Measurements from ENCODE around the gene KNCN.
A peak's percentile ranks its signal among the peaks of the same experiment; 100 is the strongest.

KNCN gene

GRCh38 chr1:46551597-46552095 is at the start of gene KNCN:
KNCN (minus strand) TSS chr1:46551647; CDS start chr1:46551215, 432 bp downstream.
- DNase-seq (ENCODE audit: low read depth): no peak

GRCh38 chr1:46599059-46599970 is 47.9 kb upstream of the KNCN start:
- DNase-seq (ENCODE audit: low read depth): no peak

DNA sequence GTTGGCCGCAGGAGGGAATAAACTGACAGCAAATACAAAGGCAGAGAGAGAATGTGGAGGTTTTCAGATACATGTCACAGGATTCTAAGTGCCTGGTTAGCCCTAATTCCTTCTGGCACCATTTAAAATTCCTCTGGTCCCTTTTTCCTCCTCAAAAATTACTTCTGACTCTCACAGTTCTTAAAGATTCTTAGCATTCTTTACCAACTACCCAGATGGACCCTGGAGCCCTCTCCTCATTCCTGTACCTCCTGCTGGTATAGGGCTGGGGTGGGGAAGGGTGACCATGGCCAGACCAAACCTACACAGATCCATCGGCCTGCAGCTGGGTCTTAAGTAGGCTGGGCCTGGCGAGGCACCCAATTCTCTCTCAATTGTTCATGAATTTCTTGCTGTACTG is 45.4 kb upstream of the KNCN start:
- DNase-seq (ENCODE audit: low read depth): no peak

- no peak for DNase-seq (ENCODE audit: low read depth)
Measured at GRCh38 chr1:46596036-46596435, 44.6 kb upstream of the KNCN start.

GRCh38 chr1:46595127-46595526 is 43.7 kb upstream of the KNCN start:
- DNase-seq (ENCODE audit: low read depth): peak; percentile 81

- DNase-seq (ENCODE audit: low read depth): no peak
Measured at GRCh38 chr1:46594063-46594462, 42.6 kb upstream of the KNCN start.

- no peak for DNase-seq (ENCODE audit: low read depth)
Measured at GRCh38 chr1:46592823-46593222, 41.4 kb upstream of the KNCN start.

DNA sequence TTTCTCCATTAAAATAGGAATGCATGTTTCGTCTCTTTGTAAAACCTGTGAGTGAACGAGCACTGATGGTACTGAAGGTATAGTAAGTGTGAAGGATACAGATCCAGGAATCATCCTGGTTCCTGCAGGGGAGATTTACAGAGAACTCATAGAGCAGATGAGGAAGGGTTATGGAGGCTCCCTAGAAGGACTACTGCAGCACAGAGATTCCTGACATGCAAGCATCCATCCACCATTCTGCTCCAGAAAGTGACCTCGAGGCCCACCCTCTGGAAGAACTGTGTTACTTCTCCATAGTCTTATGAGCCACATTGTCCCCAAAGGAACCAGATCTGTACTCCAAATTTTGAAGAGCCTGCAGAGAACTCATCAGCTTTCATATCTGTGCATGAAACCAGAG is 38.1 kb upstream of the KNCN start:
- no peak for DNase-seq (ENCODE audit: low read depth)

- no peak for DNase-seq (ENCODE audit: low read depth)
Measured at GRCh38 chr1:46587069-46587468, 35.6 kb upstream of the KNCN start.

DNA sequence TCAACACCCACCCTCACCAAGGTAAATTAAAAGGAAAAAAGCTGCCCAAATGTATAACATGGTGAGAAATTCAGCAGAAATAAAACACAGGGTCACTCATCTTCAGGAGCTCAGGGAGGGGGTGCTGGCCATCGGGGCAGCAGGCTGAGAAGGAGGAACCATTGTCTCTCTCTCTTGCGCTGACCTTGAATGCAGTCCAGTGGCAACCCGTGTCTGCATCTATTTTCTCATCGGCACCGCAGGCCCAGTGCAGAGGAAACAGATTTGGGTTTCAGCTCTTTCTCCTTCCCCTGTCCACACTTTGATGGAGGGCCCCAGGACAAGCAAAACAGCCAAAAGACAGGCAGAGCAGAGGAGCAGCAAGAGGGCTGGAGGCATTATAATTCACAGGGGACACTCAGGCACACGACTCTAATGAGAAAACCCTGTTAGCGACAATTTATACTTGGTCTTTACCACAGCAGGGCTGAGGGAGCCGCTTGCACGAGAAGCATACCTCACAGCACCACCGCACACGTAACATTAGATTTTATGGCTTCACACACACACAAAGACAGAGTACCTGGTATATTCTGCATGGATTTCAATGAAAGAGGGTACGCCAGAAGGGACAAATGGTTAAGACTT is 34.0 kb upstream of the KNCN start:
- no peak for DNase-seq (ENCODE audit: low read depth)

GRCh38 chr1:46583494-46583893 is 32.0 kb upstream of the KNCN start:
- DNase-seq (ENCODE audit: low read depth): no peak

GRCh38 chr1:46582972-46583371 is 31.5 kb upstream of the KNCN start:
- no peak for DNase-seq (ENCODE audit: low read depth)

- no peak for DNase-seq (ENCODE audit: low read depth)
Measured at GRCh38 chr1:46581681-46582455, 30.4 kb upstream of the KNCN start.

- DNase-seq (ENCODE audit: low read depth): no peak
Measured at GRCh38 chr1:46580140-46580903, 28.9 kb upstream of the KNCN start.

DNA sequence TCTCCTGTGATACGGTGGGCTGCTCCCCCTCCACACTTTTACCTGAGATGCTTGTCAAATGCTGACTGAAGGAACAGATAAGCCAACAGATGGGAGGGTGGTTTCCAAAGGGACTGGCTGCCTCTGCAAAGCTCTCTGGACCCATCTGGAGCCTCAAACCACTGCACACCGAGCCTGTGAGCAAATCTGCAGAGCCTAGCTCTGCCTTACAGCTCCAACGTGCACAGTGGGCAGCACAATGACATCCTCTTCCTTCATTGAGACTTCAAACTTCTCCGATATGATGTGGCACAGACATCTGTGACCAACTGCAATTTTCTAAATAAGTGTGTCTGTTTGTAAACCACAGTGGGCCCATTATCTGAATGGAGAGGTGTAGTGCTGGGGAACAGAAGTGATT is 26.2 kb upstream of the KNCN start:
- DNase-seq (ENCODE audit: low read depth): no peak

GRCh38 chr1:46576596-46576995 is 25.1 kb upstream of the KNCN start:
- no peak for DNase-seq (ENCODE audit: low read depth)

DNA sequence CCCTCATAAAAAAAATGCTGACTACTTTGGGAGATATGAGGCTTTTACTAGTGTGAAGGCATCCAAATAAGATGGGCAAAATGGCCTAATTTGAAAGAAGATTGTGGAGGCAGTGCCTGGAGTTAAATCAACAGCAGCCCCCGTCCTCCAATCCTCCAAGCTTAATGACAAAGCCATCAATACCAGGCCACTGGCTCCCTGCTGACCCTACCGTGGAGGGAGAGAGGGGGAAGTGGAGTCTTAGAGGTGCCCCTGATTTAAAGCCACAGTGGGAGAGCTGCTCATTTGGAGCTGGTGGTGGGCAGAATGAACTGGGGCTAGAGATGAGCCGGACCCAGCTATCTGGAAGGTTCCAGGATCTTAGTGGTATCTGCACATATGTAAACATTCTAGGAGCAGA is 24.3 kb upstream of the KNCN start:
- DNase-seq (ENCODE audit: low read depth): no peak

DNA sequence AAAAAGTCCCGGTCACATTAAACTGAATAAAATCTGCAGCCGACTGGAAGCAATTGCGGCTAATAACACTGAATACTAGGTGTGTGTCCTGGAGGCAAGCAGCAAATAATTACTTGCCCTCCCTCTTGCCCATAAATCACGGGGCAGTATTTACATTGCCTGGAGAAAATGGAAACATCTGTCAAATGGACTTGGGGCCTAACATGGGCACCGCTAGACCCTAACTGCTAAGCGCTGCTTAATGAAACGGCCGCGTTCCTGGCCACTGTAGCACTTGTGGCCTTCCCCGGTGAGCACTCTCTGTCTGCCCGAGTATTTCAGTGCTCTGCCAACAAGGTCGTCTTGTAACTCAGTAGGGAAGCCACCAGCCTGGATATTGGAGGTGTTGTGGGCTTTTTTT is 23.9 kb upstream of the KNCN start:
- no peak for DNase-seq (ENCODE audit: low read depth)

- DNase-seq (ENCODE audit: low read depth): no peak
Measured at GRCh38 chr1:46571691-46572225, 20.3 kb upstream of the KNCN start.

DNA sequence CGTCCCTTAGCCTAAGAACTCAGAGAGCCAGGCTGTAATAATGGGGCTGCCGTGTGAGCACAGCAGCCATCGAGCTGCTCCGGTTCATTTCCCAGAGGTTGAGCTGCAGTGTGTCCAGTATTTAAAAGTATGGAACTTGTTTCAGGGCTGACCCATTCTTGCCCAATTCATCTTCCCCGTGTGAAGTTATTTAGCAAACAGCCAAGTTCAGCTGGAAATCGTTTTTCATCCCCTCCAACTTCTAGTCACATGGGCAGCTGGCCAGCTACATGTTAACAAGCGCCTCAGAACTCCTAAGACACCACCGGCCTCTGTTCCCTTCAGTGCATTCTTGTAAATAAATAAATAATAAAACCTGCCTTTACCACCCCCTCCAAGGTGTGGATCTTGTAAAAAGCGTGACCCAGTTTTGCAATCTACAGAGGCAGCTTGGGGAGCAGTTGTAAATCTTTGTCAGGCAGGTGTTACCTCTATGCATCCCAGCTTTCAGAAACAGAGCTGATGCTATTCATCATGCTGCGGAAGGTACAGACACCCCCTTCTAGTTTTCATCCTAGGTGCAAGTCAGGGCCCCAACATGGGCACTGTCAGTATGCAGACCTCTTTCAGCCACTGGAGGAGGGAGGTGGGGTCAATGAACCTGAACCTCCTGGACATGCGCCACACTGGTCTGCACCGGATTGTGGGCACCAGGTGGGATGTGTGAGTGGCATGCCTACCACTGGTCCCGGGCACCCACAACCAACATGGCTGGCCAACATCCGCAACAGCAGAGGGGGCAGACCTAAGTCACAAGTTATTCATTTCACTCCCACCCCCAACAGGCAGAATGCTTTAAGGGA is 18.7 kb upstream of the KNCN start:
- no peak for DNase-seq (ENCODE audit: low read depth)

- DNase-seq (ENCODE audit: low read depth): no peak
Measured at GRCh38 chr1:46569116-46569515, 17.7 kb upstream of the KNCN start.

Data from CMK (cell line).